GM12872 (cell line): ENCODE data around the gene UNC5A.

Source experiments
- TF ChIP-seq, protein P1 (sequence below): IDR thresholded peaks from 3 replicates; pipeline ENCODE4 v1.5.1; 2011; ENCODE audit warnings: low read depth, mild to moderate bottlenecking, low read length, moderate library complexity; ENCODE audit not compliant: insufficient read depth

The UNC5A gene

DNA sequence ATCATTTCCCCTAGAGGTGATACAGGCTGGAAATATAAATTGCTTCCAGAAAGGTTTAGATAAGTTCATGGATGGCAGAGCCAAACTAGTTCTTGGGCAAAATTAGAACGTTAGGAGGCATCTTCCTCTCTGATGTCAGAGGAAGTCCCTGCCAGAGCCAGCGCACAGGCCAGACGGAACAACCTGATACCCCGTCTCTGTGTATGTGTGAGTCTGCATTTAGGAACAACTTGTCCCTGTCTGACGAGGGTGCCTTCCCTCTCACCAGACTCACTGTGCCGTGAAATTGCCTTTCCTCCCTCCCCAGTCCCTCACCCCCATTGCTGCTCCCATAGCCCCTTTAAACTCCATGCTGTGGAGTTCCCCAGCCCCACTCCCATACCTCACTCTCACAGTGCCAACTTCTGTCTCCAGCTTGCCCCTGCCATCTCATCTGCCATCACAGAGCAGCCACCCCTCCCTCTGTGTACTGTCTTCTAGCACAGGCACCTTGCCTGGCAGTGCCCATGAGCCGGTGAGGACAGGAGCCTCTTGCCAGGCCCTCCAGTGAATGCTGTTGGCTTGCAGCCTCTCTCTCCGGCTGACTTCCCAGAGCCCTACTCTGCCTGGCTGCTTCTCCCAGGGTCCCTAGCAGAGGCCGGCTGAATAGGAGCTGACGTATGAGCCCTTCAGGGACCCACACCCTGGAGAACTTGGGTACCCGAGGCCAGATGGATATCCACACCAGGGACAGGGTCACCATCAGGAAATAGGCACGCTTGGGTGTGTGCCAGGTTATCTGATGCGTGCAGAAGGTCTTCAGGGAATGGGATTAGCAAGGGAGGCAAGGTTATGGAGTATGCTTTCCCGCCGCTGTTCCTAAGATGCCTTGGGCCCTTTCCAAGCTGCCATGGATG lies 26.7 kb downstream of the UNC5A start:
- TF ChIP-seq, protein P1, sequence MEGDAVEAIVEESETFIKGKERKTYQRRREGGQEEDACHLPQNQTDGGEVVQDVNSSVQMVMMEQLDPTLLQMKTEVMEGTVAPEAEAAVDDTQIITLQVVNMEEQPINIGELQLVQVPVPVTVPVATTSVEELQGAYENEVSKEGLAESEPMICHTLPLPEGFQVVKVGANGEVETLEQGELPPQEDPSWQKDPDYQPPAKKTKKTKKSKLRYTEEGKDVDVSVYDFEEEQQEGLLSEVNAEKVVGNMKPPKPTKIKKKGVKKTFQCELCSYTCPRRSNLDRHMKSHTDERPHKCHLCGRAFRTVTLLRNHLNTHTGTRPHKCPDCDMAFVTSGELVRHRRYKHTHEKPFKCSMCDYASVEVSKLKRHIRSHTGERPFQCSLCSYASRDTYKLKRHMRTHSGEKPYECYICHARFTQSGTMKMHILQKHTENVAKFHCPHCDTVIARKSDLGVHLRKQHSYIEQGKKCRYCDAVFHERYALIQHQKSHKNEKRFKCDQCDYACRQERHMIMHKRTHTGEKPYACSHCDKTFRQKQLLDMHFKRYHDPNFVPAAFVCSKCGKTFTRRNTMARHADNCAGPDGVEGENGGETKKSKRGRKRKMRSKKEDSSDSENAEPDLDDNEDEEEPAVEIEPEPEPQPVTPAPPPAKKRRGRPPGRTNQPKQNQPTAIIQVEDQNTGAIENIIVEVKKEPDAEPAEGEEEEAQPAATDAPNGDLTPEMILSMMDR: no peak

DNA sequence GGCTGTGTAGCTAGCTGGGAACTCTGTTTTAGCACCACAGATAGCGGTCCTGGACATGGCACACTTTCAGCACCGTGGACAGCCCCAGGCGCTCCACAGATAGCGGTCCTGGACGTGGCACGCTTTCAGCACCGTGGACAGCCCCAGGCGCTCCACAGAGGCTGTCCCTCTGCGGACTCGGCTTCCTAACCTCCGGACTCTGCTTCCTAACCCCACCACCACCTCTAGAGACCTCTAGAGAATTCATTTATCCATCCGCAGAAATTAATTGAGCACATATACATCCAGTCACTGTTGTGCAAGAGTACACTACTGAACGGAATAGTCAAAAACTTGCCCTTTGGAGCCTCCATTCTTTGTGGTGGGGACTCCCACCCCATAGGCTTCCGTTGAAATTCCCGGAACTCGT lies 27.4 kb downstream of the UNC5A start:
- TF ChIP-seq, protein P1: no peak

DNA sequence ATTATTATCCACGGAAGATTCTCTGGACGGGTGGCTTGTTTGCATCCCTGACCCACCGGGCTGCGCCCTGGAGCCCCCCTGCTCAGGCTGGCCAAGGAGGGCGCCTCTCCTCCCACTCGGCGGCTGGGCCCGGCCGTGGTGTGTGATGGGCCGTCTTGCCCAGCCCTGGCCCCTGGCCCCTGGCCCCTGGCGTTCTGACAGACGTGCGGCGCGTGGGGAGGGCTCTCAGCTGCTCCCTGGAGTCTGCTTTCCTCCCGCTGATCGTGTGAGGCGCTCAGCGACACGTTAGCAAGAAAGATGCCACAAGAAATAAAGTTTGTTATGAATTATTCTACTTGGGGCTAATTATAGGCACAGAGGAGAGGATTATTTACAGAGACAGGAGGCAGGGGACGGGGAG lies 33.3 kb downstream of the UNC5A start:
- TF ChIP-seq, protein P1: no peak

DNA sequence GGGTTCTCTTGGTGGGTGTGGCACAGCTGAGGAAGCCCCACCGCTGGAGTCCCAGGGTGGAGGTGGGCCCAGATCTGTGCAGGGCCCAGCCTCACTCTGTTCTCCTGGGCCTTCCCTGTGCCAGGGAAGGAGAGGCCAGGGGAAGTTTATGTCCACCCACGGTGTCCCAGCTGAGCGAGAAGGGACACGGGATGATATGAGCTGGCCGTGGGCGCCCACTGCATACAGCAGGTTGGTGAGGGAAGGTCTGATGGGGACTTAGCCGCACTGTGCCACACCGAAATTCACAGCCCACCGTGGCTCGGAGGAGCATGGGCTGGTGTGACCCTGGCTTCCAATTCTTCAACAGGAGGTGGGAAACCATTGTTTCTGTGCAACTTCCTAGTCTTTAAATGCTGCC lies 33.9 kb downstream of the UNC5A start:
- TF ChIP-seq, protein P1: no peak

DNA sequence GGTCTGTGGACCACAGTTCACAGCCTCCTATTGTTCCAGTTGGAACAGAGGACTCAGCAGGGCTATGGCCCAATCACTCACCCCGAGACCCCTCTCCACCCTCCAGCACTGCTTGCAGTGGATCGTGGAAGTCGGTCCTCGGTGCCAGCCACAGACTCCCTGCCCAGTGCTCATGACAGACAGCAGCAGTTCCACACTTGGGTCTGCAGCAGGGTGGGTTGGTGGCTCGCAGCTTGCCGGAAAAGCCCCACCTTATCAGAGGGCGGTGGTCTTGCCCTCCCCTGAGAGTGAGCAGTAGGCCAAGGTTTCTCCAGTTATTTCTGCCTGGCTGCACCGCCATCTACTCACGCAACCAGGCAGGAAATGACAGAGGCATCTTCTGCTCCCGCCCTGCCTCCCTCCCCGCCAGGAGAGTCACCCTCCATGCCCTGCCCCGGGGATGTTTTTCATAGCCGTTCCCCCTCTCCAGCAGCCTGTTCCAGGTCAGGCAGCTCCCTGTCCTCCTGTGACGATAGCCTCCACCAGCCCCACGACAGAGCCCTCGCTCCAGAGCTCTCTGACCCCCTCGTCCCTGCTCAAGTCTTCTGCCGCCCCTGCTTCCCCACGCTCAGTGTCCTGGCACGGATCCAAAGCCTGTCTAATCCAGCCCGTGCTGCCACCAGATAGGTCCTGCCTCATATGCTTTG lies 34.5 kb downstream of the UNC5A start:
- TF ChIP-seq, protein P1: no peak

DNA sequence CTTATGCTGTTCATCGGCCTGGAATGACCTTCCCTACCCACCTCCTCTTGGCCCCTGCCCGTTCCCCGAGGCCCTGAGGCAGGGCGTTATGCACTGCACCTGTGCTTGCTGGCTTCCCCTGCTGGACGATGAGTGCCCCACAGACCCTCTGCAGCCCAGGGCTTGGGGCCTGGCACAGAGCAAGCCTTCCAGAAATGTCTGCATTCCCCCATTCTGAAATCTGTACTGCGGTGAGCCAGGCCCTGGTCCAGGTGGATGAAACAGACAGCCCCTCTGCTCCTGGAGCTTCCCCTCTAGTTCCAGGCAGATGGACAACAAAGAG lies 35.0 kb downstream of the UNC5A start:
- TF ChIP-seq, protein P1: no peak

GRCh38 chr5:176846335-176847140 lies 36.2 kb downstream of the UNC5A start:
- TF ChIP-seq, protein P1: no peak
